Activated naive CD8-positive, alpha-beta T cell (primary cell): ENCODE measurements around the gene PTPRN2.
"Not testable (repeated sequence)": the region's sequence is repeated elsewhere in the genome, so short reads cannot be mapped to it uniquely, and the experiment has no call there.

Experiments
- H3K27ac Mint-ChIP-seq: one replicate; pipeline ENCODE4 v1.8.0; 2021; ENCODE audit warnings: mixed read lengths
- H3K27me3 Mint-ChIP-seq: one replicate; pipeline ENCODE4 v1.8.0; 2021; ENCODE audit warnings: mixed read lengths
- H3K36me3 Mint-ChIP-seq: one replicate; pipeline ENCODE4 v1.8.0; 2021; ENCODE audit warnings: mixed read lengths
- H3K4me1 Mint-ChIP-seq: one replicate; pipeline ENCODE4 v1.8.0; 2021; ENCODE audit warnings: low read depth, mixed read lengths
- H3K4me3 Mint-ChIP-seq: one replicate; pipeline ENCODE4 v1.8.0; 2021; ENCODE audit warnings: mild to moderate bottlenecking, mixed read lengths
- H3K9me3 Mint-ChIP-seq: one replicate; pipeline ENCODE4 v1.8.0; 2021; ENCODE audit warnings: low read depth, mixed read lengths

PTPRN2 gene

GRCh38 chr7:158256091-158256816, 331.4 kb downstream of the PTPRN2 start:
- H3K27me3 Mint-ChIP-seq: peaks cover 6% of the 10 kb centered on the region
- no peak overlapping the region for H3K27ac Mint-ChIP-seq
- H3K4me1 Mint-ChIP-seq: no peaks in the 10 kb centered on the region
- H3K9me3 Mint-ChIP-seq: no peaks in the 10 kb centered on the region
- H3K4me3 Mint-ChIP-seq: no peak overlapping the region
- no peaks in the 10 kb centered on the region for H3K36me3 Mint-ChIP-seq

- H3K4me3 Mint-ChIP-seq: no peak overlapping the region
- no peaks in the 10 kb centered on the region for H3K36me3 Mint-ChIP-seq
- no peak overlapping the region for H3K27ac Mint-ChIP-seq
- H3K4me1 Mint-ChIP-seq: no peaks in the 10 kb centered on the region
- no peaks in the 10 kb centered on the region for H3K9me3 Mint-ChIP-seq
- H3K27me3 Mint-ChIP-seq: peaks cover 6% of the 10 kb centered on the region
These were observed 332.1 kb downstream of the PTPRN2 start for GRCh38 chr7:158255558-158255957.

- H3K27me3 Mint-ChIP-seq: peaks cover 6% of the 10 kb centered on the region
- no peaks in the 10 kb centered on the region for H3K4me1 Mint-ChIP-seq
- no peaks in the 10 kb centered on the region for H3K9me3 Mint-ChIP-seq
- H3K36me3 Mint-ChIP-seq: no peaks in the 10 kb centered on the region
- H3K4me3 Mint-ChIP-seq: no peak overlapping the region
- no peak overlapping the region for H3K27ac Mint-ChIP-seq
These were observed 332.5 kb downstream of the PTPRN2 start for GRCh38 chr7:158255156-158255555.

GRCh38 chr7:158253670-158254045, 334.0 kb downstream of the PTPRN2 start:
- not testable (repeated sequence) for H3K27ac Mint-ChIP-seq, H3K36me3 Mint-ChIP-seq, H3K4me1 Mint-ChIP-seq, H3K9me3 Mint-ChIP-seq, H3K4me3 Mint-ChIP-seq, H3K27me3 Mint-ChIP-seq

GRCh38 chr7:158252837-158253669, 334.6 kb downstream of the PTPRN2 start:
- H3K27me3 Mint-ChIP-seq: peaks cover 2% of the 10 kb centered on the region
- no peak overlapping the region for H3K27ac Mint-ChIP-seq
- no peaks in the 10 kb centered on the region for H3K9me3 Mint-ChIP-seq

GRCh38 chr7:158252081-158252836, 335.4 kb downstream of the PTPRN2 start:
- Mint-ChIP-seq H3K36me3 (no peaks in the 10 kb centered on the region), H3K9me3 (no peaks in the 10 kb centered on the region), H3K27me3 (peaks cover 2% of the 10 kb centered on the region), H3K27ac (no peak overlapping the region), H3K4me3 (no peak overlapping the region), H3K4me1 (no peaks in the 10 kb centered on the region)

More at GRCh38 chr7:158252837-158253669, 334.6 kb downstream of the PTPRN2 start:
- H3K4me3 Mint-ChIP-seq: no peak overlapping the region
- H3K4me1 Mint-ChIP-seq: no peaks in the 10 kb centered on the region
- H3K36me3 Mint-ChIP-seq: no peaks in the 10 kb centered on the region

- Mint-ChIP-seq H3K27ac (no peak overlapping the region), H3K4me3 (no peak overlapping the region), H3K9me3 (no peaks in the 10 kb centered on the region), H3K27me3 (peaks cover 2% of the 10 kb centered on the region), H3K4me1 (no peaks in the 10 kb centered on the region), H3K36me3 (no peaks in the 10 kb centered on the region)
These were observed 336.3 kb downstream of the PTPRN2 start for GRCh38 chr7:158251061-158251965.

GRCh38 chr7:158249692-158250091, 337.9 kb downstream of the PTPRN2 start:
- H3K4me1 Mint-ChIP-seq: no peaks in the 10 kb centered on the region
- no peak overlapping the region for H3K27ac Mint-ChIP-seq
- H3K4me3 Mint-ChIP-seq: no peak overlapping the region
- H3K36me3 Mint-ChIP-seq: no peaks in the 10 kb centered on the region
- H3K27me3 Mint-ChIP-seq: no peaks in the 10 kb centered on the region
- H3K9me3 Mint-ChIP-seq: no peaks in the 10 kb centered on the region

- no peaks in the 10 kb centered on the region for H3K27me3 Mint-ChIP-seq
- no peaks in the 10 kb centered on the region for H3K36me3 Mint-ChIP-seq
- H3K4me1 Mint-ChIP-seq: no peaks in the 10 kb centered on the region
- H3K9me3 Mint-ChIP-seq: no peaks in the 10 kb centered on the region
- no peak overlapping the region for H3K4me3 Mint-ChIP-seq
- H3K27ac Mint-ChIP-seq: no peak overlapping the region
These were observed 338.8 kb downstream of the PTPRN2 start for GRCh38 chr7:158248816-158249215.

GRCh38 chr7:158247758-158248487, 339.7 kb downstream of the PTPRN2 start:
- Mint-ChIP-seq H3K36me3 (no peaks in the 10 kb centered on the region), H3K27me3 (no peaks in the 10 kb centered on the region), H3K4me3 (no peak overlapping the region)

GRCh38 chr7:158246960-158247673, 340.5 kb downstream of the PTPRN2 start:
- Mint-ChIP-seq H3K4me1 (no peaks in the 10 kb centered on the region), H3K36me3 (no peaks in the 10 kb centered on the region), H3K4me3 (no peak overlapping the region), H3K9me3 (no peaks in the 10 kb centered on the region), H3K27me3 (no peaks in the 10 kb centered on the region), H3K27ac (no peak overlapping the region)

More at GRCh38 chr7:158247758-158248487, 339.7 kb downstream of the PTPRN2 start:
- H3K27ac Mint-ChIP-seq: no peak overlapping the region
- H3K4me1 Mint-ChIP-seq: no peaks in the 10 kb centered on the region
- no peaks in the 10 kb centered on the region for H3K9me3 Mint-ChIP-seq

- Mint-ChIP-seq H3K27ac (no peak overlapping the region), H3K9me3 (no peaks in the 10 kb centered on the region), H3K4me1 (no peaks in the 10 kb centered on the region), H3K27me3 (no peaks in the 10 kb centered on the region), H3K36me3 (no peaks in the 10 kb centered on the region), H3K4me3 (no peak overlapping the region)
These were observed 341.2 kb downstream of the PTPRN2 start for GRCh38 chr7:158246272-158246959.

GRCh38 chr7:158245724-158246041, 341.9 kb downstream of the PTPRN2 start:
- Mint-ChIP-seq H3K36me3 (no peaks in the 10 kb centered on the region), H3K9me3 (no peaks in the 10 kb centered on the region), H3K4me3 (no peak overlapping the region), H3K4me1 (no peaks in the 10 kb centered on the region), H3K27ac (no peak overlapping the region), H3K27me3 (no peaks in the 10 kb centered on the region)
